H1 (cell line): ENCODE results near the gene CLIC3. TPM values are rescaled to one million over a fixed set of nuclear protein-coding genes. Genes with fewer than 3 reads are reported as not detected.

Experiments
- CTCF ChIA-PET: fragments of 300-600 bp; sonication (Branson Sonifier 250); formaldehyde crosslinking; loops from one replicate; lab custom pipeline; 2021; ENCODE audit not compliant: partially characterized antibody; lab: Charles Lee
- POLR2A ChIA-PET: fragments of 300-600 bp; sonication (Branson Sonifier 250); formaldehyde crosslinking; loops from one replicate; lab custom pipeline; 2021; ENCODE audit warnings: inconsistent platforms; ENCODE audit not compliant: partially characterized antibody; lab: Charles Lee
- DNase-seq, 2 experiments: peaks; one replicate each; pipeline versions ENCODE4 v3.0.0 to v3.0.0-alpha.2; 2010 to 2022; ENCODE audit warnings: low spot score in 2 of 2, low read depth in 1 of 2, mixed read lengths in 1 of 2
- FAIRE-seq: peaks from 2 replicates; lab custom pipeline; 2011; peaks lifted over from hg19 to GRCh38; lab: Jason Lieb, UNC
- H2AFZ ChIP-seq: 2 replicates; pipeline ENCODE4 v1.8.1; 2012; ENCODE audit warnings: low read length, inconsistent platforms
- H2AK5ac ChIP-seq: 2 replicates; pipeline ENCODE4 v1.6.1; 2013; ENCODE audit warnings: low read depth, low read length
- H2BK120ac ChIP-seq: replicated peaks from 2 replicates; pipeline ENCODE3; 2013; ENCODE audit warnings: low read depth, low read length, inconsistent platforms
- H2BK12ac ChIP-seq: 2 replicates; pipeline ENCODE4 v1.6.1; 2013; ENCODE audit warnings: low read depth, low read length
- H2BK15ac ChIP-seq: 2 replicates; pipeline ENCODE4 v1.6.1; 2013; ENCODE audit warnings: low read length
- H2BK20ac ChIP-seq: 2 replicates; pipeline ENCODE4 v1.6.1; 2013; ENCODE audit warnings: low read length
- H2BK5ac ChIP-seq: 2 replicates; pipeline ENCODE4 v1.6.1; 2013; ENCODE audit warnings: low read depth, low read length
- H3K14ac ChIP-seq: 2 replicates; pipeline ENCODE4 v1.6.1; 2013; ENCODE audit warnings: inconsistent platforms; ENCODE audit not compliant: insufficient read length
- H3K18ac ChIP-seq: 2 replicates; pipeline ENCODE4 v1.6.1; 2013; ENCODE audit warnings: low read length; ENCODE audit errors: extremely low read depth
- H3K23ac ChIP-seq: 2 replicates; pipeline ENCODE4 v1.6.1; 2013; ENCODE audit warnings: inconsistent platforms; ENCODE audit not compliant: insufficient read length
- H3K23me2 ChIP-seq: 2 replicates; pipeline ENCODE4 v1.6.1; 2013; ENCODE audit warnings: low read depth, low read length
- H3K27ac ChIP-seq: 2 replicates; pipeline ENCODE4 v1.6.1; 2011; ENCODE audit warnings: low read depth, low read length, inconsistent platforms
- H3K27me3 ChIP-seq, 4 experiments: replicated peaks in 1 of 4; 1 replicate in 1 of 4; 2 replicates in 3 of 4; pipeline versions ENCODE4 v1.6.1 to v1.8.1; 2011 to 2013; ENCODE audit warnings: low read length in 3 of 4, mild to moderate bottlenecking in 3 of 4, inconsistent platforms in 2 of 4, mixed read lengths in 2 of 4, moderate library complexity in 1 of 4; ENCODE audit not compliant: control insufficient read depth in 3 of 4, insufficient read depth in 3 of 4; ENCODE audit errors: extremely low read depth in 1 of 4
- H3K36me3 ChIP-seq, 4 experiments: 2 replicates each; pipeline versions ENCODE4 v1.6.1 to v1.8.1; 2011 to 2013; ENCODE audit warnings: mild to moderate bottlenecking in 4 of 4, low read length in 3 of 4, moderate library complexity in 2 of 4, control low read depth in 1 of 4, inconsistent platforms in 1 of 4; ENCODE audit not compliant: insufficient read depth in 4 of 4, control insufficient read depth in 2 of 4
- H3K4ac ChIP-seq: replicated peaks from 2 replicates; pipeline ENCODE3; 2013; ENCODE audit warnings: low read length, low read depth, mixed read lengths, inconsistent platforms; ENCODE audit not compliant: insufficient read length
- H3K4me1 ChIP-seq, 4 experiments: replicated peaks in 1 of 4; 1 replicate in 1 of 4; 2 replicates in 3 of 4; pipeline versions ENCODE4 v1.6.1 to v1.8.1; 2011 to 2013; ENCODE audit warnings: low read length in 3 of 4, inconsistent platforms in 2 of 4, mixed read lengths in 1 of 4; ENCODE audit not compliant: insufficient read depth in 4 of 4, control insufficient read depth in 3 of 4
- H3K4me2 ChIP-seq, 2 experiments: 2 replicates each; pipeline versions ENCODE4 v1.6.1 to v1.8.1; 2011 to 2013; ENCODE audit warnings: low read depth in 2 of 2, low read length in 2 of 2, control low read depth in 1 of 2, inconsistent platforms in 1 of 2, mild to moderate bottlenecking in 1 of 2; ENCODE audit not compliant: insufficient read depth in 1 of 2
- H3K4me3 ChIP-seq, 4 experiments: fragments of 200-600, 300-600 bp in 1 of 4; sonication (generic), shearing (Covaris generic), sonication (Bioruptor Twin) in 1 of 4; 2 replicates each; pipeline versions ENCODE4 v1.5.1 to v1.8.1; 2011 to 2016; ENCODE audit warnings: low read length in 4 of 4, low read depth in 3 of 4, control low read depth in 2 of 4, inconsistent platforms in 2 of 4, mild to moderate bottlenecking in 2 of 4, mixed read lengths in 1 of 4, moderate library complexity in 1 of 4; ENCODE audit not compliant: insufficient read depth in 2 of 4; ENCODE audit errors: extremely low read depth in 1 of 4
- H3K56ac ChIP-seq: replicated peaks from 2 replicates; pipeline ENCODE3; 2013; ENCODE audit warnings: low read depth, mild to moderate bottlenecking, mixed read lengths, low read length, inconsistent platforms; ENCODE audit not compliant: insufficient read length
- H3K79me1 ChIP-seq: 2 replicates; pipeline ENCODE4 v1.6.1; 2013; ENCODE audit warnings: low read depth, low read length, control low read depth
- H3K79me2 ChIP-seq, 2 experiments: 2 replicates each; pipeline versions ENCODE4 v1.6.1 to v1.8.1; 2012 to 2013; ENCODE audit warnings: low read length in 2 of 2, mild to moderate bottlenecking in 2 of 2, inconsistent platforms in 1 of 2; ENCODE audit not compliant: insufficient read depth in 2 of 2, control insufficient read depth in 1 of 2
- H3K9ac ChIP-seq, 4 experiments: replicated peaks in 1 of 4; 1 replicate in 1 of 4; 2 replicates in 3 of 4; pipeline versions ENCODE4 v1.6.1 to v1.8.1; 2011 to 2013; ENCODE audit warnings: low read depth in 3 of 4, low read length in 3 of 4, control low read depth in 2 of 4, mild to moderate bottlenecking in 2 of 4, moderate library complexity in 2 of 4, inconsistent platforms in 1 of 4; ENCODE audit errors: extremely low read depth in 1 of 4
- H3K9me3 ChIP-seq, 2 experiments: 2 replicates each; pipeline versions ENCODE4 v1.6.1 to v1.8.1; 2012 to 2013; ENCODE audit warnings: mild to moderate bottlenecking in 2 of 2, moderate library complexity in 2 of 2, control low read depth in 1 of 2, inconsistent platforms in 1 of 2, low read depth in 1 of 2, low read length in 1 of 2, mixed read lengths in 1 of 2; ENCODE audit not compliant: insufficient read depth in 2 of 2
- H4K20me1 ChIP-seq, 2 experiments: replicated peaks in 1 of 2; 2 replicates each; pipeline versions ENCODE3 to v1.8.1; 2011 to 2013; ENCODE audit warnings: inconsistent platforms in 2 of 2, low read length in 2 of 2, mild to moderate bottlenecking in 1 of 2; ENCODE audit not compliant: insufficient read depth in 2 of 2, control insufficient read depth in 1 of 2
- H4K5ac ChIP-seq: 2 replicates; pipeline ENCODE4 v1.6.1; 2013; ENCODE audit warnings: low read length, low read depth, mixed read lengths, inconsistent platforms; ENCODE audit not compliant: insufficient read length
- H4K8ac ChIP-seq: 2 replicates; pipeline ENCODE4 v1.8.0; 2013; ENCODE audit warnings: mild to moderate bottlenecking, moderate library complexity, low read length, inconsistent platforms; ENCODE audit not compliant: insufficient read depth; ENCODE audit errors: extremely low read depth
- H4K91ac ChIP-seq: replicated peaks from 2 replicates; pipeline ENCODE3; 2013; ENCODE audit warnings: low read length, mixed read lengths, inconsistent platforms; ENCODE audit not compliant: insufficient read length
- CTBP2 ChIP-seq: IDR thresholded peaks from 2 replicates; pipeline ENCODE4 v1.7.0; 2011; ENCODE audit warnings: borderline replicate concordance, mild to moderate bottlenecking, moderate library complexity, mixed read lengths, low read length; ENCODE audit not compliant: insufficient read depth, insufficient read length
- MAFK ChIP-seq: IDR thresholded peaks from 2 replicates; pipeline ENCODE4 v1.6.1; 2012; ENCODE audit warnings: low read depth, mild to moderate bottlenecking, improper control_type of control experiment, low read length
- MAX ChIP-seq: IDR thresholded peaks from 2 replicates; pipeline ENCODE4 v1.6.1; 2012; ENCODE audit warnings: inconsistent platforms
- WGBS, 2 experiments: shearing (Covaris generic) in 1 of 2; methylation state at CpG; one replicate each; pipeline versions ENCODE4 v1.1.6 to v1.1.7; 2013 to 2015; ENCODE audit warnings: low lambda C conversion rate in 2 of 2, mixed read lengths in 2 of 2, inconsistent platforms in 1 of 2, low coverage in 1 of 2, missing lambda C conversion rate in 1 of 2; ENCODE audit not compliant: insufficient replicate concordance in 2 of 2, insufficient coverage in 1 of 2, insufficient read length in 1 of 2; ENCODE audit errors: extremely low coverage in 1 of 2, missing lambda C conversion rate in 1 of 2; 5-methylcytosine and 5-hydroxymethylcytosine counted together
- polyA plus RNA-seq, 7 experiments: library from polyadenylated mRNA; depleted of rRNA in 3 of 7; stranded (reverse) in 5 of 7; unstranded in 2 of 7; fragments of >200 nt in 5 of 7; fragments of 200-250 nt in 2 of 7; gene quantifications; 1 replicate in 5 of 7; 2 replicates in 1 of 7; 4 replicates in 1 of 7; pipeline versions ENCODE4 v1.2.1 to v1.2.3, GENCODE V29; 2011 to 2013; ENCODE audit warnings: missing spikeins in 2 of 7, mixed read lengths in 2 of 7
- total RNA-seq: library from RNA; stranded (reverse); fragmentation: NEBNext Ultra II Directional; extraction: Animal tissue kit (Norgen Biotek cat#: 25700); gene quantifications from 2 replicates; pipeline ENCODE4 v1.2.1, GENCODE V29; 2021

Gene CLIC3
- total and polyA plus RNA-seq, 2 of the 8 experiments (the other 6 are each of a cell fraction or from before 2014, with no cell fraction given), result 0.12 TPM; not detected in 1

- Histone ChIP-seq H2BK120ac (no peak overlapping the region), H4K91ac (no peak overlapping the region), H3K79me2 (no peaks in the 10 kb centered on the region), H2AFZ (no peak overlapping the region), H3K14ac (no peak overlapping the region), H3K23me2 (no peaks in the 10 kb centered on the region), H3K4me1 (peaks cover 0 to 2% (median 0%) of the 10 kb centered on the region in 4 experiments; a peak in 3 of 7 replicates), H3K27me3 (no peaks in the 10 kb centered on the region; a peak in 3 of 7 replicates), H2BK15ac (no peak overlapping the region), H2BK20ac (no peak overlapping the region), H3K18ac (no peak overlapping the region), H4K5ac (no peak overlapping the region), H2BK12ac (no peak overlapping the region), H3K36me3 (peaks cover 0 to 3% (median 0%) of the 10 kb centered on the region in 4 experiments; a peak in 1 of 8 replicates), H2BK5ac (no peak overlapping the region), H4K20me1 (peaks cover 2 to 5% of the 10 kb centered on the region in 2 experiments), H3K27ac (no peak overlapping the region), H2AK5ac (no peak overlapping the region), H3K23ac (no peak overlapping the region), H3K79me1 (no peaks in the 10 kb centered on the region), H3K4me3 (no peak overlapping the region), H4K8ac (no peak overlapping the region; the same call in 1 of the 2 replicates), H3K4me2 (peak overlapping the region in 1 of 2 experiments; percentile 48; a peak in 2 of 4 replicates), H3K56ac (no peak overlapping the region), H3K4ac (no peak overlapping the region), H3K9ac (no peak overlapping the region), H3K9me3 (no peaks in the 10 kb centered on the region)
- ChIA-PET POLR2A (interaction anchor here (0.6 to 1.3 kb wide), 4 partner anchors 21 to 250 kb away, joined by 3 to 4 read pairs (median 3); no protein-coding TSS in a partner anchor), CTCF (interaction anchor here (0.6 to 4.2 kb wide), 67 partner anchors 9 to 332 kb away, joined by 3 to 65 read pairs (median 5); partner anchors contain the start of genes AJM1, ANAPC2, CLIC3 and LCN12)
- DNase-seq (peak; percentile 73 to 94), FAIRE-seq (peak; percentile 71)
- WGBS, 2 experiments, result 39% methylated on average over 17 of the region's 24 CpGs; no CpG with 5 or more reads in 1 of the 2 experiments
- TF ChIP-seq MAFK (no peak), MAX (peak; percentile 12; the same call in 1 of the 2 replicates), CTBP2 (no peak)
These were observed 38.5 kb upstream of the CLIC3 start for GRCh38 chr9:137034709-137035506.
